Mesenchymal stem cell (in vitro differentiated cells and primary cell): ENCODE measurements around the gene CFAP299.

ENCODE experiments used
- DNase-seq: peaks from one replicate; pipeline ENCODE4 v3.0.0-alpha.2; 2013
- H2AFZ ChIP-seq: one replicate; pipeline ENCODE4 v1.6.1; 2013; ENCODE audit warnings: low read depth, mild to moderate bottlenecking, control low read depth, inconsistent platforms, low read length, moderate library complexity
- H2AK5ac ChIP-seq: 2 replicates; pipeline ENCODE4 v1.6.1; 2013; ENCODE audit warnings: low read length, moderate library complexity, mild to moderate bottlenecking, inconsistent platforms; ENCODE audit not compliant: severe bottlenecking
- H2BK120ac ChIP-seq: one replicate; pipeline ENCODE4 v1.6.1; 2013; ENCODE audit warnings: low read depth, mild to moderate bottlenecking, inconsistent platforms, low read length, moderate library complexity
- H2BK12ac ChIP-seq, 2 experiments: one replicate each; pipeline ENCODE4 v1.6.1; 2013; ENCODE audit warnings: inconsistent platforms in 2 of 2, low read length in 2 of 2, mild to moderate bottlenecking in 2 of 2, moderate library complexity in 2 of 2, control low read depth in 1 of 2
- H2BK15ac ChIP-seq: one replicate; pipeline ENCODE4 v1.6.1; 2013; ENCODE audit warnings: mild to moderate bottlenecking, low read depth, inconsistent platforms; ENCODE audit not compliant: poor library complexity, severe bottlenecking
- H2BK5ac ChIP-seq: 2 replicates; pipeline ENCODE4 v1.6.1; 2013; ENCODE audit warnings: low read depth, mild to moderate bottlenecking, low read length, control low read depth, inconsistent platforms; ENCODE audit not compliant: poor library complexity, severe bottlenecking
- H3K14ac ChIP-seq, 2 experiments: one replicate each; pipeline ENCODE4 v1.6.1; 2013; ENCODE audit warnings: inconsistent platforms in 2 of 2, low read length in 2 of 2, control low read depth in 1 of 2, mild to moderate bottlenecking in 1 of 2, moderate library complexity in 1 of 2
- H3K18ac ChIP-seq, 2 experiments: one replicate each; pipeline ENCODE4 v1.6.1; 2013; ENCODE audit warnings: inconsistent platforms in 2 of 2, low read length in 2 of 2, control low read depth in 1 of 2, low read depth in 1 of 2, mild to moderate bottlenecking in 1 of 2
- H3K23ac ChIP-seq, 2 experiments: one replicate each; pipeline ENCODE4 v1.6.1; 2013; ENCODE audit warnings: inconsistent platforms in 2 of 2, low read length in 2 of 2, mild to moderate bottlenecking in 2 of 2, moderate library complexity in 2 of 2, control low read depth in 1 of 2
- H3K27ac ChIP-seq: 2 replicates; pipeline ENCODE4 v1.5.1; 2013; ENCODE audit warnings: mild to moderate bottlenecking, moderate library complexity, low read length, control low read depth, inconsistent platforms; ENCODE audit not compliant: poor library complexity, severe bottlenecking
- H3K27me3 ChIP-seq, 2 experiments: 2 replicates each; pipeline versions ENCODE4 v1.6.1 to v1.7.0; 2013; ENCODE audit warnings: low read length in 2 of 2, mild to moderate bottlenecking in 2 of 2, moderate library complexity in 2 of 2, control low read depth in 1 of 2, inconsistent platforms in 1 of 2; ENCODE audit not compliant: control insufficient read depth in 1 of 2, insufficient read depth in 1 of 2
- H3K36me3 ChIP-seq, 2 experiments: 2 replicates each; pipeline versions ENCODE4 v1.6.1 to v1.7.0; 2013; ENCODE audit warnings: low read length in 2 of 2, control low read depth in 1 of 2, inconsistent platforms in 1 of 2, low read depth in 1 of 2, mild to moderate bottlenecking in 1 of 2; ENCODE audit not compliant: insufficient read depth in 2 of 2, control insufficient read depth in 1 of 2
- H3K4ac ChIP-seq, 2 experiments: one replicate each; pipeline ENCODE4 v1.6.1; 2013; ENCODE audit warnings: inconsistent platforms in 2 of 2, low read length in 2 of 2, mild to moderate bottlenecking in 2 of 2, moderate library complexity in 2 of 2, control low read depth in 1 of 2, low read depth in 1 of 2
- H3K4me1 ChIP-seq: 2 replicates; pipeline ENCODE4 v1.6.1; 2013; ENCODE audit warnings: low read depth, low read length, control low read depth; ENCODE audit not compliant: control insufficient read depth, insufficient read depth
- H3K4me2 ChIP-seq: 2 replicates; pipeline ENCODE4 v1.6.1; 2013; ENCODE audit warnings: low read length, mild to moderate bottlenecking, inconsistent platforms; ENCODE audit not compliant: poor library complexity, severe bottlenecking
- H3K4me3 ChIP-seq, 2 experiments: 2 replicates each; pipeline versions ENCODE4 v1.5.1 to v1.7.0; 2013; ENCODE audit warnings: low read length in 2 of 2, mild to moderate bottlenecking in 2 of 2, control low read depth in 1 of 2, low read depth in 1 of 2; ENCODE audit not compliant: insufficient read depth in 1 of 2
- H3K79me1 ChIP-seq: replicated peaks from 2 replicates; pipeline ENCODE4 v1.6.1; 2013; ENCODE audit warnings: mild to moderate bottlenecking, control low read depth, low read length, inconsistent platforms; ENCODE audit not compliant: poor library complexity, severe bottlenecking
- H3K9ac ChIP-seq: 2 replicates; pipeline ENCODE4 v1.7.0; 2013; ENCODE audit warnings: mild to moderate bottlenecking, low read length, moderate library complexity
- H3K9me3 ChIP-seq: 2 replicates; pipeline ENCODE4 v1.7.0; 2013; ENCODE audit warnings: mild to moderate bottlenecking, low read length; ENCODE audit not compliant: control insufficient read depth
- H4K8ac ChIP-seq: one replicate; pipeline ENCODE4 v1.6.1; 2013; ENCODE audit warnings: inconsistent platforms, mild to moderate bottlenecking, low read length, moderate library complexity
- H4K91ac ChIP-seq: one replicate; pipeline ENCODE4 v1.6.1; 2013; ENCODE audit warnings: mild to moderate bottlenecking, low read length, inconsistent platforms
- WGBS: methylation state at CpG from one replicate; pipeline ENCODE4 v1.1.7; 2013; ENCODE audit warnings: mixed read lengths; 5-methylcytosine and 5-hydroxymethylcytosine counted together

Gene CFAP299

GRCh38 chr4:80409809-80410208 is 74.3 kb downstream of the CFAP299 start:
- DNase-seq = no peak
- no peak overlapping the region for H2BK120ac ChIP-seq

GRCh38 chr4:80412322-80412721 is 76.8 kb downstream of the CFAP299 start:
- Histone ChIP-seq H2BK15ac (no peak overlapping the region), H2BK12ac (no peak overlapping the region), H3K14ac (no peak overlapping the region), H3K23ac (no peak overlapping the region), H3K27ac (no peak overlapping the region), H3K4me3 (no peak overlapping the region), H3K9me3 (no peaks in the 10 kb centered on the region), H4K91ac (no peak overlapping the region), H2AK5ac (no peak overlapping the region), H3K4me1 (no peaks in the 10 kb centered on the region), H3K9ac (no peak overlapping the region), H4K8ac (no peak overlapping the region), H2BK5ac (no peak overlapping the region), H3K27me3 (no peaks in the 10 kb centered on the region), H3K36me3 (no peaks in the 10 kb centered on the region), H3K4me2 (no peak overlapping the region), H3K18ac (no peak overlapping the region), H2BK120ac (no peak overlapping the region), H2AFZ (no peak overlapping the region), H3K4ac (no peak overlapping the region), H3K79me1 (no peaks in the 10 kb centered on the region)
- 100% methylated on average over 1 of the region's 2 CpGs for WGBS
- DNase-seq = no peak

More at GRCh38 chr4:80409809-80410208, 74.3 kb downstream of the CFAP299 start:
- Histone ChIP-seq H3K79me1 (no peaks in the 10 kb centered on the region), H3K4me3 (no peak overlapping the region), H3K27ac (no peak overlapping the region), H3K9ac (no peak overlapping the region), H3K4me1 (no peaks in the 10 kb centered on the region), H4K91ac (no peak overlapping the region), H3K36me3 (no peaks in the 10 kb centered on the region), H4K8ac (no peak overlapping the region), H3K23ac (no peak overlapping the region), H3K9me3 (no peaks in the 10 kb centered on the region), H2AFZ (no peak overlapping the region), H3K4me2 (no peak overlapping the region), H2BK5ac (no peak overlapping the region), H2AK5ac (no peak overlapping the region), H3K18ac (no peak overlapping the region), H3K27me3 (no peaks in the 10 kb centered on the region), H2BK15ac (no peak overlapping the region), H2BK12ac (no peak overlapping the region), H3K14ac (no peak overlapping the region), H3K4ac (no peak overlapping the region)
- 74% methylated on average over 2 of the region's 2 CpGs for WGBS

DNA sequence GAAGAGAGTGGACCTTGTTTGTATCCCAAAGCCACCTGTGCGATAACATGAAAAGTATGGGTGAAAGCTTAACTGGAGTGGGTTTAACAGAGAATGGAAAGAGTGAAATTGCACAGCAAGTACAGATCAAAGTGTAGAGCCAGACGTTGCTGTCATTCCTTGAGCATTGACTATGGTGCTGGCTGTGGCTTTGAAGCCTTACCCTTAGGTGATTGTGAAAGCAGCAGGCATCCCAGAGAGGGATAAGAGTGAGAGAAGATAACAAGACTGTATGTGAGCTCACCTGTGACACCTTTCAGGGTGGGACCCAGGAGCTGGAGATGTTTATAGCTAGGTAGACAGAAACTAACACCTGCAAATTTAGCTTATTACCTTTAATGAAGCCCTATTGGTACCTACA is 77.6 kb downstream of the CFAP299 start:
- H2AK5ac ChIP-seq = no peak overlapping the region
- no peak overlapping the region for H3K4me2 ChIP-seq
- no peak overlapping the region for H2BK12ac ChIP-seq
- no peak overlapping the region for H3K23ac ChIP-seq
- no peak overlapping the region for H4K8ac ChIP-seq
- H3K27me3 ChIP-seq = no peaks in the 10 kb centered on the region
- H3K27ac ChIP-seq = no peak overlapping the region
- H3K79me1 ChIP-seq = no peaks in the 10 kb centered on the region
- no peak overlapping the region for H3K4me3 ChIP-seq
- H3K4ac ChIP-seq = no peak overlapping the region
- 17% methylated on average over 2 of the region's 2 CpGs for WGBS
- H2AFZ ChIP-seq = no peak overlapping the region
- no peak overlapping the region for H2BK15ac ChIP-seq
- no peaks in the 10 kb centered on the region for H3K36me3 ChIP-seq
- H2BK5ac ChIP-seq = no peak overlapping the region
- no peaks in the 10 kb centered on the region for H3K9me3 ChIP-seq
- no peak overlapping the region for H3K18ac ChIP-seq
- H2BK120ac ChIP-seq = no peak overlapping the region
- no peak overlapping the region for H3K9ac ChIP-seq
- H4K91ac ChIP-seq = no peak overlapping the region
- H3K14ac ChIP-seq = no peak overlapping the region
- DNase-seq = no peak
- no peaks in the 10 kb centered on the region for H3K4me1 ChIP-seq

- H2BK5ac ChIP-seq = no peak overlapping the region
- H3K27ac ChIP-seq = no peak overlapping the region
- H3K4me1 ChIP-seq = no peaks in the 10 kb centered on the region
- H3K18ac ChIP-seq = no peak overlapping the region
- 85% methylated on average over 2 of the region's 2 CpGs for WGBS
- no peak overlapping the region for H4K91ac ChIP-seq
- H2AFZ ChIP-seq = no peak overlapping the region
- H2AK5ac ChIP-seq = no peak overlapping the region
- DNase-seq = no peak
- H3K4ac ChIP-seq = no peak overlapping the region
- H2BK15ac ChIP-seq = no peak overlapping the region
- H3K36me3 ChIP-seq = no peaks in the 10 kb centered on the region
- no peak overlapping the region for H3K14ac ChIP-seq
- no peak overlapping the region for H4K8ac ChIP-seq
- H3K9me3 ChIP-seq = no peaks in the 10 kb centered on the region
- no peak overlapping the region for H3K4me2 ChIP-seq
- no peak overlapping the region for H2BK12ac ChIP-seq
- no peak overlapping the region for H3K9ac ChIP-seq
- H2BK120ac ChIP-seq = no peak overlapping the region
- no peaks in the 10 kb centered on the region for H3K27me3 ChIP-seq
- no peak overlapping the region for H3K23ac ChIP-seq
- no peak overlapping the region for H3K4me3 ChIP-seq
- H3K79me1 ChIP-seq = no peaks in the 10 kb centered on the region
Measured at GRCh38 chr4:80417019-80417418, 81.5 kb downstream of the CFAP299 start.
